Stimulated activated CD8-positive, alpha-beta memory T cell treated with anti-CD3 and anti-CD28 coated beads, Interleukin-12 subunit alpha, Interleukin-12 subunit beta, amount 100 ng/mL, for 24 hours (primary cell): ENCODE results near the gene EZR.

Experiments
- DNase-seq: peaks from one replicate; pipeline ENCODE4 v3.0.0-alpha.2; 2020; ENCODE audit errors: extremely low read depth

EZR gene

DNA sequence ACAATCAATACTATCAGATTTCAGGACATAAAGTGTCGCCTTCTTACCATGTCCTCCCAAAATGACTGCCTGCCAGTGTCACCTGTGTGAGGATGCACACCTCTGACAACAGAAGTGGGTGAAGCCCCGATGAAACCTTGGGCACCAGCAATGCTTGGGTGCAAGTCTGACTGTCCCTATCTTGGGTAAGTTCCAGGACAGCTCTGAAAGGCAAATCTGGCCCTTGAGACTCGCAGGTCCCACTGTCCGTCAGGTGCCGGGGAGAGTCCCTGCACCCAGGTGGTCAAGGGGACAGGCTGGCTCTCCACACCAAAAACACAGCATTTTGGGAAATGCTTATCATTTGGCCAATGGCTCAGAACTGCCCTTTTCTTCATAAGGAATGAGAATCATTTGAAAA is 43.3 kb downstream of the EZR start:
- DNase-seq, result no peak

DNA sequence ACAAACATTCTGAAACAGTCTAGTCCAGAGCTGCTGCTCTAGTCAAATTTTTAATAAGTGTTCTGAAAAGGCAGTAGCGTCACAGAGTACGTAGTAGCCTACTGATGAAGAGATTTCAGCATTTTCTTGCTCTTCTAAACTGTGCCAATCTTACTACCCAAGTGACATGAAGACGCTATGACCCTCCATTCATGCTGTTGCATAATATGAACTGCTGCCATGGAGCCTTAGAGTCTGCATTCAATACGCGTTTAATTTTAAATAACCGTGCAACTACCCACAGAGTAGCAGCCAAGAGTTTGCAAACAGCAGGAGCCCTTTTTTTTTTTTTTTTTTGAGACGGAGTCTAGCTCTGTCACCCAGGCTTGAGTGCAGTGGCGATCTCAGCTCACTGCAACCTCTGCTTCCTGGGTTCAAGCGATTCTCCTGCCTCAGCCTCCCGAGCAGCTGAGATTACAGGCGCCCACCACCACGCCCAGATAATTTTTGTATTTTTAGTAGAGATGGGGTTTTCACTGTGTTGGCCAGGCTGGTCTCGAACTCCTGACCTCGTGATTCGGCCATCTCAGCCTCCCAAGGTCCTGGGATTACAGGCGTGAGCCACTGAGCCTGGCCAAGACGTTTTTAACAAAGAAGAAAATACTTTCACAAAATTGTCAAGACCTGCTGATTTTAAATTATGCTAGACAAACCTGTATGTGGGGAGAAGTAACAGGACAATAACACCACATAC is 44.3 kb downstream of the EZR start:
- DNase-seq, result no peak

DNA sequence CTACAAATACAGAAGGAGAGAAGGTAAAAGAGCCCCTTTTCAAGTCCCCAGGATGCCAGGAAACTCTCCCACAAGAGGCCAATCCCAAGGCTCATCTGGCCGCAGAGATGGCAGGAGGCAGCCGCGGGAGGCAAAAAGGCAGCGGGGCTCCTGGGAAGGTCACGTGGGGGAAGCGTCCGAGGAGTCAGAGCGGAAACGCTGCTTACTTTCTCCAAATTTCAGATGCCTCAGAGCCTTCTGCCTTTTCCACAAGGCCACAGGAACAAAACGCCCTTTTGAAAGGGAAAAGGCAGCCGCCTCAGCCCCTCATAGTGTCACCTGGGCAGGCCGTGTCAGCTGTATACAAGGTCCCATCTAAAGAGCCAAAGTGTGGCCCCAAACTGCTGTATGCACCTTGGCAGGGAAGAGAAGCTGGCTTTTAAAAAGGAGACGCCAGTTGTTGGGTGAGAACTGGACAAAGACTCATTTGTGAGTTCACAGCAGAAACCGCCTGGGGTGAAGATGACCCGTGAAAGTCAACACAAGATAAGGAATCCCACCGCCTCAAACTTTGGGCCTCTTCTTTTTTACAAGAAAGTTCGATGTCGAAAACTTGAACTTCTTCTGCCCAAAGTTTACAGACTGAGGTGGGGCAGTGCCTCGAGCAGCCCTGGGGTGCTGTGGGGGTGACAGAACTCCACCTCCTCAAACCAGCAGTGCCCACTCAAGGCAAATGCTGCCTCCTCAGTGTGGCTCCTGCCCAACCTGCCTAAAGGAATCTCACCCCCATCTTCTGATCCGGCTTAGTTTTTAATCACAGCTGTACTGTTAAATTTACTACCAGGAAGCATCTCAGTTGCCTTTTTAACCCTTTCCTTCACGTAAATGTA is 45.4 kb downstream of the EZR start:
- DNase-seq, result no peak

DNA sequence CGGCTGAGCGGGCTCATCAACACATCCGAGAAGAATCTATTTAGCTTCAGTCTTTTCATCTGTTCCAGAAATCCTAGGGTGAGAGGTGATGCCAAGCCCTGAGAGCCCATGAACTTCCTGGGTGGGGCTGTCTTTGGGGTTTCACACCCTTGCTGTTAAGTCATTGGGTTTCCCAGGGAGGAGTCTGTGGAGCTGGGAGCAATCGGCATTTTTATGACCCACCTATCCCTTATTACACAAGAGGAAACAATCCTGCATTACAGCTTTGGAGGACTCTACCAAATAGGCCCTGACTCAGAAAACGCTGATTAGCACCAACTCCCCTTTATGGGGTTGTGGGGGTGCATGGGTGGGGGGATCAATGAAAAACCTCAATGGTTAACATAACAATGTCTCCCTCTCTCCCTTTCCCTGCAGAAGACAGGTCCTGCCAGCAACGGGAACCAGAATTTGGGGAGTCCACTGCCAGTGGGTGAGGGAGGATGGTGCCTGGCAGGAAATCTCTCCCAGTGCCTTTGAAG is 46.3 kb downstream of the EZR start:
- no peak for DNase-seq

DNA sequence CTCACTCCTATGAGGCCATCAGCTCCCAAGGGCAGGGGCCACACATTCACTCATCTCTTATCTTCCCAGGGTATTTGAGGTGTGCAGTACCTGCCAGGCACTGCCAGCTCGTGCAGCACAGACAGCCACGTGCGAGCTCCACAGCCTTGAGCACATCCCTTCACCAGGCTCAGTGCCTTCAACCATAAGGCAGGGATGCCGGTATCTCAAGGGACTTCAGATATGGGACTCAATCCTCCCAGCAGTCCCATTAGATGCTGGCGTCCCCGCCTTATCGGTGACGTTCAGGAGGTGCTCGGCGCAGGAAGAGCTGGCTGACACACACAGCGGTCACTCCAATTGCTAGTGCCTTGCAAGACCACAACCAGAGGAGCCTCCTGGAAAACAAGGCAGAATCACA is 47.0 kb downstream of the EZR start:
- no peak for DNase-seq

DNA sequence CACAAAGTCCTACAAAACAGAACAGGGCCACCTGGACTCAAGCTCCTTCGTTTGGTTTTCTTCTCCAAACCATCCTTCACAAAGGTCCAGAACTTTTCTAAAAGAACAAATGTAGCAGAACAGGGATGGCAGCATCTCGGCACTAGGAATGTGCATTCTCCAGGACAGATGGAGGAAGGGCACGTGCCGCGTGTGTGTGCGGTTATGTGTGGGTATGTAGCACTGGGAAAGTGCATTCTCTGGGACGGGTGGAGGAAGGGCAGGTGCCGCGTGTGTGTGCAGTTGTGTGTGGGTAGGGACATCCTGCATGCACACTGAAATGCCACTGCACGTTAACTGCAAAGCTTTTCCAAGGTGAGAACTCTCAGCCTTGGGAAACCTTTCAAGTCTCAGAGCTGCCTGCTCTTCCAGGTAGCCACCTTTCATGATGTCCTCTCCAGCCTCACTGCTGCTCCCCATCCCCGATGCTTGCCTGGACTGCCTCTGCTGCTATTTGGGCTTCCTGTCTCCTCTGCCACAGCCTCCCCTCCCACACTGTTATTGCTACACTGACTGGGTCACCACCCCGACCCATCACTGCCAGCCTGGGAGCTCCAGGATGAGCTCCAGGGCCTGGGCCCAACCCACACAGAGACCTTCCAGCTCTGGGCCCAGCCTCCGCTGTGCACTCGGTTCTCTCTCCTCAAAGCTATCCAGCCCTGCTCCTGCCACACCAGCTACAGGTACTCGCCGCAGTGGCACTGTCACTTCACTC is 47.6 kb downstream of the EZR start:
- no peak for DNase-seq

DNA sequence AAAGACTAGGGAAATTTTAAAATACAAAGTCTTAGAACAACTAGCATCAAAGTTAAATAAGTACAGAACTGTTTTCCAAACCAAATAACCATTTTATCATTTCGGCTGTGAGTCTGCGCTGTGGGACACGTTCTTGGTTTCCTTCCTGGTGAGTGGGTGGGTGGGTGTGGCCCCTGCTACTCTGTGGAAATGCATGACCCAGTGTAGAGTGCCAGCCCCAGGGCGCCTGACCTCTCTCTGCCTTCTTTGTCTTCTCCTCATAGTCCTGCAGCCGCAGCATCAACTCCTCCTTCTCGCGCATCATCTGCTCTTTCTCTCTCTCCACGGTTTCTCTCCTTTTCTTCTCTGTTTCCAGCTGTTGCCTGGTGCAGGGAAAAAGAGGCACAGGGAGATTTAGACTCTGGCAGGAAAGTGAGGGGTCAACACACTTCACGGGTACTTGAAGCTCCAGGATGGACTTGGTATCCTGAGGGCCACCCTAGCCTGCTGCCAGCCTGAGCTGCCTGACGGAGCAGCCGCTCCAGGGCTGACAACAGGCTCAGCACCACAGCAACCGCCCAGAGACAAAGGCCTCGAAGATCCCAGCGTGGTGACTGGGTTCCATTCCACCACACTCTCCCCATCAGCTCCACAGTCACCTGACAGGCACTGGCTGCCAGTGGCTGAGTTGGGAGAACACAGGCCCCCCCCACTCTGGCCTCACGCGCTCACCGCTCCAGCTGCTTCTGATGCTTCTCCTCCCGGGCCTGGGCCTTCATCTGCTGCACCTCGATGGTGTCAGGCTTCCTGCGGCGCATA is 48.4 kb downstream of the EZR start:
- no peak for DNase-seq

DNA sequence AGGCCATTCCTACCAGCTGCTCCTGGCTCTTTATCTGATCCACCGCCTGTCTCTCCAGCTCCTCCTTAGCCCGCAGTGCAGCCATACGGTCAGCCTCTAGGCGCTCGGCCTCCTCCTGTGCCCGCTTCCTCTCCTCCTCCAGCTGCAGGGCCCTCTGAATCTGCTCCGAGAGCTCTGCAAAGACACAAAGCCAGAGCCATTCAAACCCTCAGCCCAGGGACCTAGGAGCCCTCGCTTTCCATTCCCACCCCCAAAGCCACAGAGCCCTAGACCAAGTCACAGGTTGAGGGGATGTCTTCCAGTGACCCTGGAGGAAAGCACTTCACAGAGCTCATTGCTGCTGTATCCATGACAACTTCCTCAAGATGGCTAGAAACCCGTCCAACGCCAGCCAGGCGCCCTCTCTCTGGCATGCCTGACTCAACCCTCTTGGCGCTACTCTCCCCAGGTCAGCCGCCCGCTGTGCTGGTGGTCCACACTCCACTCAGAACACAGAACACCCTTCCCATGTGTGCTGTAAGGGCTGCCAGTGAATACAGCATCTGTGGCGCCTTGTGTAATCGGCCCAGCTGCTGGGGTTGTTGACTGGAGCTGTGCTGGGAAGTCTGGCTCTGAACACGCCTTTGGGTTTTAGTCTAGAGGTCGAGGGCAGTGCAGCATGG is 49.3 kb downstream of the EZR start:
- no peak for DNase-seq

DNA sequence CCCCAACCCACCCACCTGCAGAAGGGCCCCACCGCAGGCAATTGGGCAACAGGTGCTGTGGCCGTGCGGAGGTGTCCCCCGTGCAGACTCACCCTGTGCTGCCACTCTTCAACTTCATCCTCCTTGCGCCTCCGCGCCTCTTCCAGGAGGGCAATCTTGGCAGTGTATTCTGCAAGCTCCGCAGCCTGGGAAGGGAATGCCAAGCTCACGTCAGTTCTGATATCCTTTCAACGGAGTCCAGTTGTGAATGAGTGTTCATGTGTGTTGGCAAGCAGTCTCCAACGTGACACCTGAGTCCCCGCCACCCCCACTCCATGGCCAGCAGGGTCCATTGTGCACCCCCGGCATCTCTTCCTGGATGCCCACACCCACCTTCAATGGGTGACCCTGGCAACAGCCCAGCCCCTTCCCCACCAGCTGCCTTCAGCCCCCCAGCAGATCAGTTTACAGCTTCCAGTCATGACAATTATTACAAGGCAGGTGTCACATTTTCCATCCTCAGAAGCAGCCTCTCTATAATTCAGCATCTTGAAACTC is 49.9 kb downstream of the EZR start:
- no peak for DNase-seq

DNA sequence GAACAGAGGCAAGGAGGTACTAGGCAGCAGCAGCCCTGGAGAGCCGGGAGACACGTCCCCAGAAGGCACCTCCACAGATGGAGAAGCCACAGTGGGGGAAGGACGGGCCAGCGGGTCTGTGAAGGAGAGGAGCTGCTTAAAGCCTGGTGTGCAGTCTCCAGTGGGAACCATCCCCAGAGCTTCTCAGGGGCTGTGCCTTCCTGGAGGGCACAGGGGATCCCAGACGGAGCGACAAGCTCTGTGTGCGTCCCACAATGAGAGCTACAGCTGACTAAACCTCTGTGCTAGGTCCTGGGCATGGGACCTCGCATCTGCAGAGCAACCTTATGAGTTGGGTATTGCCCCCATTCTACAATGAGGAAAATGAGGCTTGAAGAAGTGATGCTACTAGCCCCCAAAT is 50.7 kb downstream of the EZR start:
- DNase-seq, result no peak

DNA sequence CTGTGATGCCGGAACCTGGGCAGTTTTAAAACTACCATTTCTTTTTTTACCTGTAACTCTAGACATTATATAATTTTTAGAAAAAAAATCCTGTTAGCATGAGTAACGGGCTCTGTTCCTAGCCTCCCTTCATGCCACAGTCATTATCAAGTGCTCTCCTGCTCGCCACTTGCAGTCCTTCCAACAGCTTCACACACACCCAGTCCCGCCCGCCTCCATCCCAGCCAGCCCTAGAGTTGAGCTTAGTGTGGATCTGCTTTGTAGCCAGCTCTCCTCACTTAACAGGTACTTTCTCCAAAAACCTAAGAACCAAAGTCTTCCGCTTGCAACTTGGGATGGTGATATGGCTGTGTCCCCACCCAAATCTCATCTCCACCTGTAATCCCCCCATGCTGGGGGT is 51.5 kb downstream of the EZR start:
- DNase-seq, result no peak

DNA sequence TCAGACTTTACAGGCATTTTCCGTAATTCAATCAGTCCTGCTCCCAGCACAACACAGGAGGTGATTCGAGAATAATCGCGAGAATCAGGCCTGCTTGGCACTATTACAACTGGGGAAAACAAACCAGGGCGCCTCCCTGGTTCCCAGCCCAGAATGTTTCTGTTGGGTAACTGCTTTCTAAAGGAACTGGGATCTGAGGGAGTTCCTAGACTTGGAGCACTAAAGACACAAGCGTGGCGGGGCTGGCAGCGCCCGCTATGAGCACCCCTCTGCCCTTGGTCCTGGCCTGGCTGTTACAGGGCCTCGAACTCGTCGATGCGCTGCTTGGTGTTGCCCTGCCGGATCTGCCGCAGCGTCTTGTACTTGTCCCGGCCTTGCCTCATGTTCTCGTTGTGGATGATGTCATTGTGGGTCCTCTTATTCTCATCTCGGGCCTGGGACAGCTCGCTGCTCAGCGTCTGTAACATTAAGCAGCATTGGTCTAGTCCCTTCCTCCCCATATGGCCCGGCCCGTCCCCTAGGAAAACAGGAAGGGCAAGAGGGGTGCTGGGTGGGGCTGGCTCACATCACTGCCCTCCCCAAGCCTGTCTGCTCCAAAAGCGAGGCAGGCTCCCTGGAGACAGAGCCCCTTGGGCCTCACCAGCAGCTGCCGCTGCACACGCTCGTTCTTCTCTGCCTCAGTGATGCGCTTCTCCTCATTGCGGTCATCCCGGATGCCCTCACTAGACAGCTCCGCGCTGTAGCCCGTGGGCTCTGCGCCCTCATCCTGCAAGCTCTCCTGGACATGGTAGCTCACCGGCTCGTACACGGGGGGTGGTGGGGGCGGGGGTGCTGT is 52.3 kb downstream of the EZR start:
- no peak for DNase-seq

DNA sequence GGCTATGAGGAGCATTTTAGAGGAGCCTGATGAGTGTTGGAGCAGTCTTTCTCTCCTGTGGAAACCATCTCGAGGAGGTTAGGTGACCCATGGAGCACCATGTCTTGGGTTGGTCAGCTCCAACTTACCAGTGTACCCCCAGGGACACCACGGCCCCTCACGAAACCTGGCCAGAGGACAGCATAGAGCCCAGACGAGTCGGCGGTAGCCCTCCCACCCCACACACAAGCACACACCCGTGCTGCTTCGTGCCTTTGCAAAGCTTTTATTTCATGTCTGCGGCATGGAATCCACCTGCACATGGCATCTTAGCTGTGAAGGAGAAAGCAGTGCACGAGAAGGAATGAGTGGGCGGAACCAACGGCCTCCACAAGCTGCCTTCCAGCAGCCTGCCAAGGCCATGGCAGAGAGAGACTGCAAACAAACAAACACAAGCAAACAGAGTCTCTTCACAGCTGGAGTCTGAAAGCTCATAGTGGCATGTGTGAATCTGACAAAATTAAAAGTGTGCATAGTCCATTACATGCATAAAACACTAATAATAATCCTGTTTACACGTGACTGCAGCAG is 53.6 kb downstream of the EZR start:
- DNase-seq, result no peak

DNA sequence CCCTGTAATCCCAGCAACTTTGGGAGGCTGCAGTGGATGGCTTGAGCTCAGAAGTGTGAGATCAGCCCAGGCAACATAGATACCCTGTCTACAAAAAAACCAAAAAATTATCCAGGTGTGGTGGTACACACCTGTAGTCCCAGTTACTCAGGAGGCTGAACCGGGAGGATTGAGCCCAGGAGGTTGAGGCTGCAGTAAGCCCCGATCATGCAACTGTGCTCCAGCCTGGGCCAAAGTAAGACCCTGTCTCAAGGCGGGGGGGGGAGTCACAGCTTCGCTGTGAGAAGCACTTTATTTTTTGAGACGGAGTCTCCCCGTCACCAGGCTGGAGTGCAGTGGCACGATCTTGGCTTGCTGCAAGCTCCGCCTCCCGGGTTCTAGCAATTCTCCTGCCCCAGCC is 54.2 kb downstream of the EZR start:
- DNase-seq, result no peak

DNA sequence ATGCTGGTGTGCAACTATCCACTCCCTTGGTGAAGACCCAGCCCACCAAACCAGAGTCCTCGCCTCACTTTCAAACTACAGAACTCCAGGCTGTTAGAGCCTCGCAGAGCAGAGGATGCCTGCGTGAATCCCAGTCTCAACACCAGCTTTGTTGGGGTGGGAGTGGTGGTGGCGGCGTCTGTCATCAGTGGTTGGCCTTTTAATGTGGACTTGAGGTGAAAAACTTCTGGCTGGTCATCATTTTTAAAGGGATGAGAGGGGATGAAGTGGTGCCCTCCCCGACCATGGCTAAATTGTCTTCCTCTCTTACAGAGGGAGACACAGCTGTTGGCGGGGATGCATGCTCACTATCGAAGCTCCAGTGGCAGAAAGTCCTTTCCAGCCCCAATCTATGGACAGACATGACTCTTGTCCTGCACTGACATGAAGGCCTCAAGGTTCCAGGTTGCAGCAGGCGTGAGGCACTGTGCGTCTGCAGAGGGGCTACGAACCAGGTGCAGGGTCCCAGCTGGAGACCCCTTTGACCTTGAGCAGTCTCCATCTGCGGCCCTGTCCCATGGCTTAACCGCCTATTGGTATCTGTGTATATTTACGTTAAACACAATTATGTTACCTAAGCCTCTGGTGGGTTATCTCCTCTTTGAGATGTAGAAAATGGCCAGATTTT is 54.9 kb downstream of the EZR start:
- DNase-seq, result no peak

DNA sequence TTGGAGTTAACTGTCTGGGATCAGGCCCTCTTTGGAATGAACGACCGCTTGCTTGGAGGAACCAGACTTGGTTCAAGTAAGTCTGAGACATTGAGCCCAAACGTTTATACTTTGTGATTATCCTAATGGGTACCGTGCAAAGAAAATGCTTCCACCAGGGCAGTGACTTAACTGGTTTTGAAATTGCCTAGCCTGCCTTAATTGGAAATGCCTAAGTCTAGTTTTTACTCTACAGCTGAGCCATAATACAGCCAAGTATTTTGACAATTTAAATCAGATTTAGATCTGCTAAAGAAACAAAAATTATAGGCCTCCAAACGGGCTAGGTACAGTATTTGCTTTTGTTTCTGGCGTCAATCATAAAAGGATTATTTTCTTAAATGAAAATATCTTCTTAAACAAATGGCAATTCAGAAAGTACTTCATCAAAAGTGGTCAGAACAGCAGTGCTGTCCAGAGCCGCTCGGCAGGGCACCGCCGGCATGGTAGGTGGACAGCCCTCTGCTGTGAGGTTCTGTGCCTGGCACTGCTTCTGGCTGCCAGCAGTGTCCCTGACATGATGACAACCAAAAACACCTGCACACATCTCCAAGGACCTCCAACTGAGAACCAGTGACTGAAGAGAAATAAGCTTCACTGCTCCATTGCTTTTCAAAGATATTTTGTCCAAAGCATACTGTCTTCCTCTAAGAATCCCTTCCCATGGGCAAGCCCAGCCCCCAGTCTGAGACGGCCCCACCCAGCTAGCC is 55.6 kb downstream of the EZR start:
- DNase-seq, result no peak

DNA sequence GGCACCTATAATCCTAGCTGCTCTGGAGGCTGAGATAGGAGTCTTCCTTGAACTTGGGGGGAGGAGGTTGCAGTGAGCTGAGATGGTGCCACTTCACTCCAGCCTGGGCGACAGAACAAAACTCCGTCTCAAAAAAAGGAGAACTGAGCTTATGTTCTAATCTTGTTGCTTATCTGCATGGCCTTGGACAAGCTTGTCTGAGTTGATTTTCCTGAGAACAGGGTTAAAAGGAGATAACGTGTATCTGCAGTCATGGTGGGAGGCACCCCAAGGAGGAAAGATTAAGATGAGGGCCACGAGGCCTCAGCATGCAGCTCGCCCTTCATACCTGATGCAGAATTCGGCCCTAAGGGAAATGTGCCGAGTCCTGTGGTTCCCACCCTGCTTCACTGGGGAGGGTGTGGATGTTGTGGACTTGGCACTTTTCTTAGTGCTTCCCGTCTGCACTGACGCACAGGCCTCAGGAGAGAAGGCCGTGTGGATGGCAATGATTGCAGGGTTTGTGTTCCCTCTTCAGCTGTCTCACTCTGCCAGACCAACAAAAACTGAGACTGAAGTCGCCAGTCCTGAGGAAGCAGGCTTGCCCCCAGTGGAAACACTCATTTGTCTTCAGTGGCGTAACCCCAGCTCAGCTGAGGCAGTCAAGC is 56.3 kb downstream of the EZR start:
- DNase-seq, result no peak

DNA sequence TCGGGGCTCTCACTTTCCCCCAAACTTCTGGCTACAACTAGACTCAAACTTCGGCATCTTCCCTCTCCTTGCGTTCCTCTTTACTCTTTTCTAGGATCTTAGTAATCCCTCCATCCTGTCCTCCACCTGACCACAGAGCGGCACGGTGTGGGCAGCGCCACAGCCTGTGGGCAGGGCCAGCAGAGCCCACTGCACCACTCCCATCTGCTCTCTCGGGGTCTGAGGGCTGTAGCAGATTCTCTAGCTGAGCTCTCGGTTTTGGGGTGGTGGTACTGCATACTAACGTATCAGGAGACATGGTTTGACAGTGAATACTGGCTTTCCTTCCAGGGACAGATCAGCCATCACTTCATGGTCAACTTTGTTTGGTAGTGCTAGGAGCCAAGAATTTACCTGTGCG is 57.4 kb downstream of the EZR start:
- DNase-seq, result no peak
